Bronchial epithelial cell (primary cell): ENCODE results near the gene NR1H3. TPM values are rescaled to one million over a fixed set of nuclear protein-coding genes. Genes with fewer than 3 reads are reported as not detected.

Source experiments
- DNase-seq: peaks from one replicate; pipeline ENCODE4 v3.0.0-alpha.2; 2010; ENCODE audit warnings: low read depth
- FAIRE-seq: peaks from 2 replicates; lab custom pipeline; 2011; peaks lifted over from hg19 to GRCh38; lab: Jason Lieb, UNC
- H3K27me3 ChIP-seq: 2 replicates; pipeline ENCODE4 v1.5.1; 2011; ENCODE audit warnings: low read length; ENCODE audit not compliant: control insufficient read depth, insufficient read depth
- H3K36me3 ChIP-seq: 2 replicates; pipeline ENCODE4 v1.5.1; 2011; ENCODE audit warnings: low read length; ENCODE audit not compliant: control insufficient read depth, insufficient read depth
- H3K4me3 ChIP-seq: 2 replicates; pipeline ENCODE4 v1.5.1; 2011; ENCODE audit warnings: mild to moderate bottlenecking, low read depth, low read length, control low read depth
- total RNA-seq: library from RNA; depleted of rRNA; stranded (reverse); fragments of >200 nt; gene quantifications from 2 replicates; pipeline ENCODE4 v1.2.1, GENCODE V29; 2014
- TF ChIP-seq, protein P1 (sequence below): IDR thresholded peaks from 2 replicates; pipeline ENCODE4 v1.5.1; 2011; ENCODE audit warnings: mild to moderate bottlenecking, moderate library complexity, low read length, control low read depth, inconsistent platforms; ENCODE audit not compliant: insufficient read depth, severe bottlenecking

Gene NR1H3
- total RNA-seq, 1 donor from 2014 or later: 9.5 TPM

DNA sequence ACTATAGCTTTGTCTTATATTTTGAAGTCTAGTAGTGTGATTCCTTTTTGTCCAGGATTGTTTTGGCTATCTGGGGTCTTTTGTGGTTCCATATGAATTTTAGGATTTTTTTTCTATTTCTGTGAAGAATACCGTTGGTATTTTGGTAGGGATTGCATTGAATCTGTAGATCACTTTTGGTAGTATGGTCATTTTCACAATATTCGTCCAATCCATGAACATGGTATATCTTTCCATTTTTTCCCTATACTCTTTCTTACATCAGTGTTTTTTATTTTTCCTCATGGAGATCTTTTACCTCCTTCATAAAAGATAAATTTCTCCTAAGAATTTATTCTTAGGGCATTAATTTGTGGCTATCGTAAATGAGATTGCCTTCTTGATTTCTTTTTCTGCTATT, 41.3 kb downstream of the NR1H3 start:
- TF ChIP-seq, protein P1, sequence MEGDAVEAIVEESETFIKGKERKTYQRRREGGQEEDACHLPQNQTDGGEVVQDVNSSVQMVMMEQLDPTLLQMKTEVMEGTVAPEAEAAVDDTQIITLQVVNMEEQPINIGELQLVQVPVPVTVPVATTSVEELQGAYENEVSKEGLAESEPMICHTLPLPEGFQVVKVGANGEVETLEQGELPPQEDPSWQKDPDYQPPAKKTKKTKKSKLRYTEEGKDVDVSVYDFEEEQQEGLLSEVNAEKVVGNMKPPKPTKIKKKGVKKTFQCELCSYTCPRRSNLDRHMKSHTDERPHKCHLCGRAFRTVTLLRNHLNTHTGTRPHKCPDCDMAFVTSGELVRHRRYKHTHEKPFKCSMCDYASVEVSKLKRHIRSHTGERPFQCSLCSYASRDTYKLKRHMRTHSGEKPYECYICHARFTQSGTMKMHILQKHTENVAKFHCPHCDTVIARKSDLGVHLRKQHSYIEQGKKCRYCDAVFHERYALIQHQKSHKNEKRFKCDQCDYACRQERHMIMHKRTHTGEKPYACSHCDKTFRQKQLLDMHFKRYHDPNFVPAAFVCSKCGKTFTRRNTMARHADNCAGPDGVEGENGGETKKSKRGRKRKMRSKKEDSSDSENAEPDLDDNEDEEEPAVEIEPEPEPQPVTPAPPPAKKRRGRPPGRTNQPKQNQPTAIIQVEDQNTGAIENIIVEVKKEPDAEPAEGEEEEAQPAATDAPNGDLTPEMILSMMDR: no peak
- DNase-seq (no peak), FAIRE-seq (no peak)
- Histone ChIP-seq H3K4me3 (no peak overlapping the region), H3K36me3 (peaks cover 5% of the 10 kb centered on the region), H3K27me3 (no peaks in the 10 kb centered on the region)

DNA sequence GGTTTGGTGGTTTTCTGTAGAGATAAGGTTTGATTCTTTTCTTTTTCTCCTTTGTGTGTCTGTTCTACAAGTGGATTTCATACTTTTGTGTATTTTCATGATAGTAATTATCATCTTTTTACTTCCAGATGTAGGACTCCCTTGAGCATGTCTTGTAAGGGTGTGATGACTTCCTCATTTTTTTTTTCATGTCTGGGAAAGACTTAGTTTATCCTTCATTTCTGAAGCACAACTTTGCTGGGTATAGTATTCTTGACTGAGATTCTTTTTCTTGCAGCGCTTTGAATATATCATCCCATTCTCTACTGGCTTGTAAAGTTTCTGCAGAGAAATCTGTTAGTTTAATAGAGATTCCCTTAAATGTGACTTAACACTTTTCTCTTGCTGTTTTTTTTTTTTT, 45.1 kb downstream of the NR1H3 start:
- Histone ChIP-seq H3K27me3 (no peaks in the 10 kb centered on the region), H3K4me3 (no peak overlapping the region), H3K36me3 (peaks cover 11% of the 10 kb centered on the region)
- DNase-seq (no peak), FAIRE-seq (no peak)
- TF ChIP-seq, protein P1: no peak

DNA sequence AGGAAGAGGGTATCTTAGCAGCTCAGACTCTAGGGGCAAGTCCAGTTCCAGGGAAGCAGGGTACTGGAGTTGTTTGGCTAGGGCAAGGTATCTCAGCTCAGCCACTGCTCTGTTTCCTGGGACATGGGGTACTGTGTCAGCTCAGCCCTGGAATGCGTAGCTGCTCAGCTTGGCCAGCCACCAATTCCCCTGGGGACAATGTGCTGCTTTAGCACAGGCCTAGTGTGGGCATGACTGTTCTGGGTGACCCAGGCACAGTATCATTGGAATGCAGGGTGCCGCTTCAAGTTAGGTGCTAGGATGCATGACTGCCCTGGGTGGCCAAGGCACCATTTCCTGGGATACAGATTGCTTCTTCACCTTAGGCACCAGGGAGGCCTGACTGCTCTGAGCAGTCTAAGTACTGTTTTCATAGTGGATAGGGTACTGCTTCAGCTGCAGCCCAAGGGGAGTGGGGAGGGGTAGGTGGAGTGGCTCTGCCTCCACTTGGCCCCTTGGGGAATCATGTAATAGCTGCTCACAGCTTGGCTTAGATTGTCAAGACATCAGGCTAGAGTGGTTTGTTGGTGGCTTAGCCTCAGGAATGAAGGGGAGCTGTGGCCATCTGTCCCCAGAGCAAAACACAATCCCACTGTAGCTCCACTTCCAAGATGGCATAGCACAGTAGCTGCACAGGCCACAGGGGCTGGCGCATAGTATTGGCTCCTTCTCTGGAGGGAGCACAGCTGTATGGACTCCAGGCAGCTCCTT, 48.1 kb downstream of the NR1H3 start:
- Histone ChIP-seq H3K4me3 (no peak overlapping the region), H3K36me3 (peaks cover 18% of the 10 kb centered on the region), H3K27me3 (no peaks in the 10 kb centered on the region)
- FAIRE-seq (no peak), DNase-seq (no peak)
- TF ChIP-seq, protein P1: no peak

DNA sequence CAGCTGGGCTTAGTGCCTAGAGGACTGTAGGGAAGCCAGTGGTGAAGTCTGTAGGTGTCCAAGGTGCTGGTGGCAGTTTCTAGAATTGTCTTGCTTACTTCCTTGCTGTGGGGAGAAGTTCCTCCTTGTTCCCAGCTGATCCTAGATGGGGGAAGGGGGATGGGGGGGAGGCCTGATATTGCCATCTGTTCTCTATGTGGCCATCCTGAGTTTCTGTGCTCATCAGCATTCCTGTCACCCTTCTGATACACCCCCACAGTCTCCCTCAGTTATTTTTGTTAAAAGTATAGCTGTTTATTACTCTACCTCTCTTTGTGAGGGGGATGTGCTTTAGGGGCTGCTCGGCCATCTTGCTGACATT, 48.7 kb downstream of the NR1H3 start:
- Histone ChIP-seq H3K36me3 (peaks cover 21% of the 10 kb centered on the region), H3K4me3 (no peak overlapping the region), H3K27me3 (no peaks in the 10 kb centered on the region)
- FAIRE-seq (no peak), DNase-seq (no peak)
- TF ChIP-seq, protein P1: no peak

DNA sequence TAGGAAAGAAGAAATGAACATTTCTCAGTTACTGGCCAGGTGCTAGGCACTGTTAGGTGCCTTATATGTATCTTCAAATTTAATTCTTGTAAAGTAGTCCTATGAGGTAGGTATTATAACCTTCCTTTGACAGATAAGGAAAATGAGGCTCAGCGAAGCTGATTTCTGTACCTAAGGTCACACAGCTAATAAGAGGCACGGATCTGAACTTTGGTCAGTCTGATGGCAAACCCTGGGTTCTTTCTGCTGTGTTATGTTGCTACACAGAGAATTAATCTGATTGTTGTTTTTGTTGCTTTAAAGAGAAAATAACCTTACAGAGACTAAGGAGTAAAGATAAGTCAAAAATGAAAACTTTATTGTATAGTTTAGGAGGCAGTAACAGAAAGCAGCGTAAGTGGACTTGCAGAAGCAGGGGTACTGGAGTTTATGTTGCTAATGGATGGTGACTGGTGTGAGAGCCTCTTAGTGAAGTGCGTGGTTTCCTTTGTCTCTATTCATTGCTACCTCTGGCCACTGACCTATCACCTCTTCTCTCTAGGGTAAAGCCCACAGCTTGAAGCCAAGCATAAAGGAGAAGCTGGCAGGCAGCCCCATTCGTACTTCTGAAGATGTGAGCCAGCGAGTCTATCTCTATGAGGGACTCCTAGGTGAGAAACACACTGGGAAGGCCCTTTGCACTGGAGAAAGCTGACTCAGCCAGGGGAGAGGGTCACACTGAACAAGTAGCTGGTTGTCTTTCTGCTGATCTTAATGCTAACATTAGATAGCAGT, 50.4 kb downstream of the NR1H3 start:
- FAIRE-seq: no peak
- Histone ChIP-seq H3K27me3 (no peaks in the 10 kb centered on the region), H3K36me3 (peaks cover 21% of the 10 kb centered on the region), H3K4me3 (no peak overlapping the region)
- TF ChIP-seq, protein P1: no peak
- DNase-seq: no peak
